Osteoblast (primary cell): ENCODE data around the gene WNK1. TPM values are rescaled to one million over a fixed set of nuclear protein-coding genes. Genes with fewer than 3 reads are reported as not detected.

Source experiments
- DNase-seq: peaks from one replicate; pipeline ENCODE4 v3.0.0; 2011; ENCODE audit warnings: low spot score, mixed read lengths; ENCODE audit not compliant: insufficient read length; ENCODE audit errors: missing footprints
- H2AFZ ChIP-seq: 2 replicates; pipeline ENCODE4 v1.6.0; 2011; ENCODE audit warnings: mild to moderate bottlenecking, low read length
- H3K27ac ChIP-seq: 2 replicates; pipeline ENCODE4 v1.5.1; 2011; ENCODE audit warnings: mild to moderate bottlenecking, low read depth, low read length, moderate library complexity
- H3K27me3 ChIP-seq: 2 replicates; pipeline ENCODE4 v1.6.0; 2012; ENCODE audit warnings: mild to moderate bottlenecking, control low read depth, inconsistent platforms, low read length, moderate library complexity; ENCODE audit not compliant: insufficient read depth
- H3K36me3 ChIP-seq: 2 replicates; pipeline ENCODE4 v1.5.1; 2011; ENCODE audit warnings: mild to moderate bottlenecking, low read length, control low read depth, moderate library complexity; ENCODE audit not compliant: insufficient read depth
- H3K4me1 ChIP-seq: 2 replicates; pipeline ENCODE4 v1.5.1; 2011; ENCODE audit warnings: mild to moderate bottlenecking, low read length, control low read depth, moderate library complexity; ENCODE audit not compliant: insufficient read depth
- H3K4me2 ChIP-seq: 2 replicates; pipeline ENCODE4 v1.6.0; 2011; ENCODE audit warnings: mild to moderate bottlenecking, low read length; ENCODE audit not compliant: insufficient read depth
- H3K4me3 ChIP-seq: fragments of 200-600 bp; sonication (generic); 3 replicates; pipeline ENCODE4 v1.5.1; 2012; ENCODE audit warnings: mild to moderate bottlenecking, low read length, inconsistent platforms; ENCODE audit not compliant: insufficient read depth
- H3K79me2 ChIP-seq: 2 replicates; pipeline ENCODE4 v1.6.0; 2012; ENCODE audit warnings: mild to moderate bottlenecking, low read length, control low read depth, inconsistent platforms; ENCODE audit not compliant: insufficient read depth
- H3K9me3 ChIP-seq: 2 replicates; pipeline ENCODE4 v1.5.1; 2011; ENCODE audit warnings: low read depth, low read length, control low read depth
- H4K20me1 ChIP-seq: 2 replicates; pipeline ENCODE4 v1.6.0; 2012; ENCODE audit warnings: mild to moderate bottlenecking, low read length, control low read depth; ENCODE audit not compliant: insufficient read depth
- CTCF ChIP-seq: IDR thresholded peaks from 2 replicates; pipeline ENCODE4 v1.5.1; 2011; ENCODE audit warnings: mild to moderate bottlenecking, low read depth, low read length, moderate library complexity; ENCODE audit errors: extremely low read depth
- total RNA-seq: library from RNA; depleted of rRNA; stranded (reverse); fragments of >200 nt; gene quantifications from 2 replicates; pipeline ENCODE4 v1.2.3, GENCODE V29; 2012

The WNK1 gene
- total RNA-seq, 1 donor, result 110 TPM

GRCh38 chr12:740921-741320, 11.5 kb upstream of the WNK1 start:
- TF ChIP-seq CTCF, result no peak
- no peaks in the 10 kb centered on the region for H3K79me2 ChIP-seq
- no peak for DNase-seq
- no peak overlapping the region for H3K27ac ChIP-seq
- H3K27me3 ChIP-seq, result no peaks in the 10 kb centered on the region
- H2AFZ ChIP-seq, result no peak overlapping the region
- H3K4me3 ChIP-seq, result no peak overlapping the region
- H4K20me1 ChIP-seq, result no peaks in the 10 kb centered on the region
- H3K9me3 ChIP-seq, result no peaks in the 10 kb centered on the region
- no peaks in the 10 kb centered on the region for H3K36me3 ChIP-seq
- H3K4me1 ChIP-seq, result no peaks in the 10 kb centered on the region
- H3K4me2 ChIP-seq, result no peak overlapping the region

DNA sequence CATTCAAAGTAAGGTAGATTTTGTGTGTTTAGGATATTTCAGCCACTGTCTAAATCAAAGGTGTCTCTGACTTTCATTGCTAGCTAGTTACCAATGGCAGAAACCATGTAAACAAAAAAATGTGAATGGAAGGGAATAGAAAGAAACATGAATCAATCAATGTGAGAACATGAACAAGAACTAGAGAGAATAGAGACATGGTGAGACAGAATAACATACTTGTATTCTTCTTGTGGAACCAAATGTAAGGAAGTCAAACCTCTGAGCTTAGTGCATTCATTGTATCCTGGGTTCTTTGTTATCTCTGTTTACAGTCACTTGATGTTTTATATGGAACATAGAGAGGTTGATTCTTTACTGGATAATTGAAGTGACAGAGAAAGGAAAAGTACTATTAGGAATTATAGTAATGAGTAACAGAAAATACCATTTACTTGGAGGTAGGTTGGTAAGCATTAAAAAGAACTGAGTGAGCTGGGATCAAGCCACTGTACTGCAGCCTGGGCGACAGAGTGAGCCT, 2.6 kb upstream of the WNK1 start:
- H3K27me3 ChIP-seq, result no peaks in the 10 kb centered on the region
- no peak for DNase-seq
- peaks cover 14% of the 10 kb centered on the region for H3K4me1 ChIP-seq
- H3K4me3 ChIP-seq, result no peak overlapping the region
- no peaks in the 10 kb centered on the region for H3K9me3 ChIP-seq
- peaks cover 17% of the 10 kb centered on the region for H4K20me1 ChIP-seq
- peaks cover 20% of the 10 kb centered on the region for H3K79me2 ChIP-seq
- H2AFZ ChIP-seq, result no peak overlapping the region
- H3K36me3 ChIP-seq, result no peaks in the 10 kb centered on the region
- no peak for TF ChIP-seq CTCF
- H3K4me2 ChIP-seq, result peak overlapping the region; percentile 94
- no peak overlapping the region for H3K27ac ChIP-seq

- no peaks in the 10 kb centered on the region for H3K9me3 ChIP-seq
- peak overlapping the region; percentile 91 for H2AFZ ChIP-seq
- H3K4me3 ChIP-seq, result peak overlapping the region; percentile 76
- no peaks in the 10 kb centered on the region for H3K27me3 ChIP-seq
- H3K36me3 ChIP-seq, result no peaks in the 10 kb centered on the region
- DNase-seq, result peak; percentile 18
- H4K20me1 ChIP-seq, result peaks cover 25% of the 10 kb centered on the region
- H3K27ac ChIP-seq, result peak overlapping the region; percentile 72
- H3K4me1 ChIP-seq, result peaks cover 14% of the 10 kb centered on the region
- H3K4me2 ChIP-seq, result peak overlapping the region; percentile 94
- TF ChIP-seq CTCF, result no peak
- H3K79me2 ChIP-seq, result peaks cover 28% of the 10 kb centered on the region
These were observed 1.8 kb upstream of the WNK1 start for GRCh38 chr12:750366-751191.
